SK-MEL-5 (cell line): ENCODE data around the gene CATSPER1. TPM values are rescaled to one million over a fixed set of nuclear protein-coding genes. Genes with fewer than 3 reads are reported as not detected.
"Not testable (repeated sequence)": the region's sequence is repeated elsewhere in the genome, so short reads cannot be mapped to it uniquely, and the experiment has no call there.

ENCODE experiments used
- DNase-seq: peaks from one replicate; pipeline ENCODE4 v3.0.0-alpha.2; 2016; ENCODE audit warnings: low read depth, low spot score
- in situ Hi-C: cut with HindIII; loops from 2 replicates; pipeline ENCODE4 v1.10.0; 2016; ENCODE audit warnings: low sequenced_read_pairs, high pct_unique_total_duplicates, low pct_unique_long_range_greater_than_20kb
- total RNA-seq: library from RNA; depleted of rRNA; stranded (reverse); fragments of >200 nt; shearing (Covaris generic); gene quantifications from 2 replicates; pipeline ENCODE4 v1.2.3, GENCODE V29; 2014

The CATSPER1 gene
- total RNA-seq, 1 experiment from 2014 or later = 0.05 TPM

DNA sequence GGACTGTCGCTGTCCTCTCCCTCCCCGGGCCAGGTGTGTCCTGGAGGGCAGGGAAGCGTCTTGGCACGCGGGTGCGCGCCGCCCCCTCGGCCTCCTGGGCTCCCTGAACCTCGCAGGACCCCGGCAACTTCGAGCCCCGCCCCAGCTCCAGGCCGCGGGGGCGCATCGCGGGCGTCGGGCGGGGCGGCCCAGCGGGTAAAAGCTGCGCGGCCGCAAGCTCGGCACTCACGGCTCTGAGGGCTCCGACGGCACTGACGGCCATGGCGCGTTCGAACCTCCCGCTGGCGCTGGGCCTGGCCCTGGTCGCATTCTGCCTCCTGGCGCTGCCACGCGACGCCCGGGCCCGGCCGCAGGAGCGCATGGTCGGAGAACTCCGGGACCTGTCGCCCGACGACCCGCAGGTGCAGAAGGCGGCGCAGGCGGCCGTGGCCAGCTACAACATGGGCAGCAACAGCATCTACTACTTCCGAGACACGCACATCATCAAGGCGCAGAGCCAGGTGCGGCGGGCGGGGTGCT is 14.4 kb downstream of the CATSPER1 start, which contains the start of gene CST6:
Gene CST6 (plus strand): TSS at position 224 of the 519 bp plus-strand sequence. CDS start 37 bp downstream, at position 261.
- DNase-seq = no peak
- in situ Hi-C loops = no loop called here

DNA sequence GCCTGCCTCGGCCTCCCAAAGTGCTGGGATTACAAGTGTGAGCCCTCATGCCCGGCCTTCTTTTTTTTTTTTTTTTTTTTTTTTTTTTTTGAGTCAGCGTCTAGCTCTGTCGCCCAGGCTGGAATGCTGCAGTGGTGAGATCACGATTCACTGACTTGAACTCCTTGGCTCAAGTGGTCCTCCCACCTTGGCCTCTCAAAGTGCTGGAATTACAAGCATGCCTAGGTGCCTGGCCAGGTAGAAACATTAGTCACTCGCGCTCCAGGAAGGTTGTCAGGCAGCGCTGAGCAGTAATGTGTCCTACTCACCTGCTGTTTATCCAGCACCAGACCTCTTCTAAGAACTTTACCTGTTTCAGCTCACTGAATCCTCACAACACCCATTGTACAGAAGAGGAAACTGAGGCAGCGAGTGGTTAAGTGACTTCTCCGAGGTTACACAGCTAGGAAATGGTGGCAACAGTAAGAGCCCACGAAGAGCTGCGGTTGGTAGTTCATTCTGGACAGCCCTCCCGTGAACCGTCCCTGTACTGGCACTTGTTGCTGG is 15.0 kb downstream of the CATSPER1 start:
- DNase-seq = no peak
- in situ Hi-C loops = no loop called here

DNA sequence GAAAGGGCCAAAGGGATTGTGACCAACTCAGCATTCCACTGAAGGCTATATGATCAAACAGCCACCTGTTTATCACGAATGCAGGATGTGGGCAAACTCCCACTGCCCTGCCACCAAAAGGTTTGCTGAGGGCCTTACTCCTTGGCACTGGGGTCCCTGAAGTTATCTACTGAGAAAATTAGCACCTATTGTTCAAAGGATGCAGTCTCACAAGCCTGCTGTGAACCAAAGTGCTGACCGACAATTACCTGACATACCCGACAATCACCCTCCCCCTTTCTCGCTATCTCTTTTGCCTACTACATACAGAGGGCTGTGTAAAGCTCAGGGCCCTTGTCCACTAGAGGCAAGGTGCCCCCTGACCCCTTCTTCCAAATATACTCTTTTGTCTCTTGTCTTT is 16.2 kb downstream of the CATSPER1 start:
- in situ Hi-C loops = not testable (repeated sequence)

DNA sequence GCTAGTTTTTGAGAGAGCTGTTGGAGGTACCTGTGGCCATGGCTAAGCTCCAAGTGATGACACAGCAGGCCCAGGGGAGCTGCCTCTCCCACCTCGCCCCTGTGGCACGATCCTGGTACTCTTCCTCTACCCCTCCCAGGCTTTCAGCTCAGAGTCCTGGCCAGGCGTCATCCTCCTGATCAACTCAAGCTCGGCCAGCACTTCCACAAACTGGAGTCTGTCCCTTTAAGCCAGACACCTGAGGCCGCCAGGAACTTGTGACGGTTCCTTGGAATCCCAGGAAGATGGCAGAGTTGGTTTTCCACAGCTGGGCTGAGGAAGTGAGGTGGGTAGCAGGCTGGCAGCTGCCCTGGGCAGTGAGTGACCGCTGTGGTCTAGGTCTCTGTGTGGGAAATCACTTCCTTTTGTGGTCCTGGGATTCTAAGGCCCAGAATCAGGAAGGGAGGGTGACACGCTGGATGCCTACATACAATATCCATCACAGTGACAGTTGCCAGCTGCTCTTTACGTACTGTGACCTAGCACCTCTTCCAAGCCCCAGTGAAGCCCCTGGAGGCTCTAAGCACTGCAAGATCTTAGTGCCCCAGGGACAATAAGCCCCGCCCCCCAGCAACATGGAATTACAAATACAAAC is 17.7 kb downstream of the CATSPER1 start:
- in situ Hi-C loops = no loop called here
- DNase-seq = no peak

More for the DNA sequence above, 16.2 kb downstream of the CATSPER1 start:
- DNase-seq = not testable (repeated sequence)

DNA sequence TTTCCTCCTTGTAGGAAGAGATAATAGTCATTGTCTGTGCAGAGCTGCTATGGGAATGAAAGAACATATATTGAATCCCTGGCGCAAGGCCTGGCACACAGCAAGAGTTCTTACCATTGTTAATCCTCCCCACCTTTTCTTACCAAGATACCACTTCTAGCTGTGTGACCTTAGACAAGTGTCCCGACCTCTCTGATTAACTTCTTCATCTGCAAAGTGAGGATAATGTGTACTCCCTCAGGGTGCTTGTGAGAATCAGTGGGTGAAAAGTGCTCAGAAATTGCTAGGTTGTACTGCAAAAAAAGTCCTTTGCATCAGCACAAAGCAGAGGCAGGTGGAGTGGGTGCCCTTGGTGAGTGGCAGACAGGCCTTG is 18.2 kb downstream of the CATSPER1 start:
- in situ Hi-C loops = no loop called here
- DNase-seq = no peak

DNA sequence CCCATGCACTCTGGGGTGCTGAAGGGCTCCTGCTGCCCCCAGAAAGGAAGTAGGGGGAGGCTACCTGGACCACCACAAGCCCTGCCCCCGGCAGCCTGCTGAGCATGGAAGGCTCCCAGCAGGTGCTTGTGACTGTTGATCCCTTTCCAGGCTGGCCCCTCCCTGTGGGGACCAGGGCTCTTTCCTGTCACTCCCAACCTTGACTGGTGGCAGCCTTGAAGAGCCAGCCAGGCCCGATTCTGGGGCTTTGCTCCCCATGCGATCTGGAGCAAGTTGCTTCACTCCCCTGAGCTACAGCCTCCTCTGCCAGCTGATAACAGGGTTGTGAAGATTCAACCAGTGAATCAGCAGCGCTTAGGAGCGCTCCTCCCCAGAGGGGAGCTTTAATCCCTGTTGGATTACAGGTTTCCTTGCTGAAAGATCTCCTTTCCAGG is 19.1 kb downstream of the CATSPER1 start:
- in situ Hi-C loops = no loop called here
- no peak for DNase-seq

DNA sequence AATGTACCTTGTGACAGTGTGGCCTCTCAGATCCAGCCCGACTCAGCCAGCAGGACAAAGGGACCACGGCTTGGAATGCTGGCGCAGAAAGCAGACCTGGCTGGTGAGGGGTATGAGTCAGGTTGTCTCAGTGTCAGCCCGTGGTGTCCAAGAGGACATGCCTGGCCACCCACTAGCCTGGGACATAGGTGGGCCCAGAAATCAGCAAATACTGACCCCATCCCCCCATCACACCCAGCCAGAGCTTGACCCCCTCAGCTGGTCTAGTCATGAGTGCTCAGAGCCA is 19.4 kb downstream of the CATSPER1 start:
- in situ Hi-C loops = no loop called here
- no peak for DNase-seq

DNA sequence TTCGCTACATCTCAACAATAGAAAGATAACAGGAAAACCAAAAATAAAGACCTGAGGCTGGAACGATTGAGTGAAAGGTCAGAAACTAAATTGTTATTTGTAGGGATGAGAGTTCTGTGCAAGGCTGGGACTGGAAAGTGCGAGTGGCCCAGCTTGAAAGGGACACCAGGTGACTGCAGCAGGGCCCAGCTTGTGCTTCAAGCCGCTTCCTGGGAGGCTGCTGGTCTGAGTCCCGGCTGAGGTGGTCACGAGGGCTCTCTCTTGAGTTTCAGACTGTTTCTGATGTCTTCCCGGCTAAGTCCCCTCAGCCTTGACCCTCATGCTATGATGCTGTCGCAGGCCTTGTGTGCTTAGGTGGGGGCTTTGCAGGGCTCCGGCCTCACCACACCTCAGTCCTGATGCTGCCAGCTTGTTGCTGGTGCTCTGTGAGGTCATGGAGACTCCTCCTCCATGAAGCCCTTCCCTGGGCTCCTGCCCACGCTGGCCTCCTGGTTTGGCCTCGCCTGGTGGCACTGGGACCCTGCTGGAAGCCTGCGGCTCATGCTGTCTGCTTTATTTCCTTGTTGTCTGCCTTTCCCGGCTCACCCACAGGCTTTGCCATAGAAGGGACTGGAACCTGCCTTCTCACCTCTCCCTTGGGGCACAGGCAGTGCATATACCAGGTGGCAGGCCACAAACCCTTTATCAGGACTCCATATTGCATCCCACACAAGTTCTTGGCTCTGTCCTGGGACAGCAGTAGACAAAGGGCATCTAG is 20.0 kb downstream of the CATSPER1 start:
- DNase-seq = no peak
- in situ Hi-C loops = no loop called here

DNA sequence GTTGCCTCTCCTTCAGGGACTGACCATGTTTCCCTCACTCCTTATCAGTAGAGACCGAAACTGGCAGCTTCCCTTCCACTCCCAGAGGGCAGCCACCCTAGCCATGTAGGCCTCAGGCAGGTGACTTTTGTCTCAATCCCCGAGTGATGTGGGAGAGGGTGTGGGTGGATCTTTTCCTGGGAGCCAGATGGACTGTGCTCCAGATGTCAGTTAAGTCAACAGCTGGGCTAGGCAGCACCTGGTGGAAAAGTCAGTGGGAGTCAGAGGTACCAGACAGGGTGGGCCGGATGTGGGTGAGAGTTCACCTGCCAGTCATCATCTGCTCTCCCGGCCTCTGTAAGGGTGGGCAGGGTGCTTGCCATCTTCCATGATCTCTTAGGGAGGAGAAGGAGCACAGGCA is 22.1 kb downstream of the CATSPER1 start:
- no peak for DNase-seq
- in situ Hi-C loops = no loop called here

DNA sequence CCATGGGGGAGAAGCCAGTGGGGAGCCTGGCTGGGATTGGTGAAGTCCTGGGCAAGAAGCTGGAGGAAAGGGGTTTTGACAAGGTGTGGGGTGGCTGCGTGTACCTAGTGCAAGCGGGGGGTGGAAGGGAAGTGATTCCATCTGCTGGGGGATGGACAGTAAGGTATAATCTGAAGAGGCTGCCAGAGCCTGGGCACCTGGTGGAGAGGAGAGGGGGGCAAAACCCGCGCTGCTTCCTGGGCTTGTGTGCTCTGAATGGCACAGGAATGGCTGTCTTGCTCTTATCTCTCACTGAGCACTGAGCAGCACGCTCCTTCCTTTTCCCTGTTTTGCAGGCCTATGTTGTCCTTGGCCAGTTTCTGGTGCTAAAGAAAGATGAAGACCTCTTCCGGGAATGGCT is 23.0 kb downstream of the CATSPER1 start:
- in situ Hi-C loops = no loop called here
- DNase-seq = no peak

DNA sequence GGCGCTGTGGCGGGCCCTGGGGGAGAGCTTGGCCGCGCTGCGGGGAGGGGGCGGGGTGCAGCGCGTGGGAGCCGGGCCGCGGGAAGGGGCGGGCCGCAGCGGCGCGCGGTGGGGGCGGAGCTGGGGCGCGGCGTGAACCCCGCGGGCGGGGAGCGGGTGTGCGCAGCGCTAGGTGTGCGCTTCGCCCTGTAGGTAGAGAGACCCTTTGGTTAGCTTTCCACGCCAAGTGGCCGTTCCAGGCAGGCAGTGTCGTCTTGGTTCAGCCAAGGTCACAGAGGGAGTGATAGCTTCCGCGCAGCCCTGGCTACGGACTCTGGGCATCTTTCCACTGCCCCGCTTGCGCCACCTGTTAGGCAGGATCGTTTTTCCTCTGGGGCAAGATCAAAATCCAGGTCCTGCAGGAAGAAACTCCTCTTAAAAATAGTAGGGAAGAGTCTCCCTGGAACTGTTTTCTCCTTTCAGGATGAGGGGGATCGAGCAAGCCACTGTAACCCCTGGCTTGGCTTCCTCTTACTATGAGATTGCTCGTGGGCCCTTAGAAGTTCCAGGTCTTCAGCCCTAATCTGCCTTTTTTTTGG is 23.5 kb downstream of the CATSPER1 start:
- in situ Hi-C loops = no loop called here
- DNase-seq = peak; percentile 29

DNA sequence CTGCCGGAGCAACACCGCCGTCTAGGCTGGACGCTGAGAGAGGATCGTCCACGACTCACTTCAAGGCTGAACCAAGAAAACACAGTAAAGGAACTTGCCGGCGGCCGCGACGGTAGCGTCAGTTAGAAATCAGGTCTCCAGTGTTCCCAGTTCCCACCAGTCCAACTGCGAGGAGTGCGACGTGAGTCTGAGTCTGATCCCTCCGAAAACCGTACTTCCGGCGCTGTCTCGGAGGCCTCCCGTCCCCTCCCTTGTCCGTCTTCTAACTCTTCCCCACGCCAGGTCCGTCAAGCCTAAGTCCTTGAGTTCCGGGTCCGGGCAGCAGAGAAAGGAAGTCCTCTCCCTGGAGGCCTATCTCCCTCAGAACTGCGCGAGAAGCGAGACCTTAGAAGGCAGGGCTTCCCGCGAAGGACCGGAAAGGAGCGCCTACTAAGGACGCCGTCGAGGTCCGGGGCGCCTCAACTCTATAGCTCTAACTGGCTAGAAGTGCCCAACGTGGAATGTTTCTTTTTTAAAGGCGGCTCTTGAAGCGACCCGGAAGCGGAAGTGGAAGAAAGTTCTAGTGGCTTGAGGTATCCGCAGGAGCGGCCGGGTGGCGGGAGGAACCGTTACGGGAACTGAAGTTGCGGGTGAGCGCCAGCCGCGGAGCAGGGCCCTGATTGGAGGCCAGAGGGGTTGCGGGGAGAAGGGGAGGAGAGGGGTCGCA is 24.2 kb downstream of the CATSPER1 start, which contains the start of the genes BANF1 and EIF1AD:
Gene BANF1 (plus strand): TSS at position 562 of the 706 bp plus-strand sequence. CDS start 748 bp downstream, outside the sequence.
Gene EIF1AD (minus strand): TSS at position 216 of the 706 bp plus-strand sequence. CDS start 1,768 bp downstream, outside the sequence.
- peak; percentile 94 for DNase-seq
- in situ Hi-C loops = no loop called here

DNA sequence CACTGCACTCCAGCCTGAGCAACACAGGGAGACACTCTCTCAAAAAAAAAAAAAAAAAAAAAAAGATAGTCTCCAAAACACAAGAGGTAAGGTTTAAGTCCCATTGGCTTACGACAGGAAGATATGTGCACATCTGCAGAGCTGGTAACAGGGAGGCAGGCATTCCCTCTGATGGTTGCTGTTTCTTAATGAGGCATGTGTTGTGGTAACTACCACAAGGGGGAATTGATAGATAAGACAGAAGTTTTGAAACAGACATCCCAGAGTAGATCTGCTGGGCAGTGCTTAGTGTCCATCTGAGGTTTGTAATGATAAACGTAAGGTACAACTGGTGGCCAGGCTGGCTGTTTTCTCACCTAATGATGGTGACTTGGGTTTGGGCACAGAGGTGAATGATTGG is 29.0 kb downstream of the CATSPER1 start:
- in situ Hi-C loops = no loop called here
- DNase-seq = no peak

DNA sequence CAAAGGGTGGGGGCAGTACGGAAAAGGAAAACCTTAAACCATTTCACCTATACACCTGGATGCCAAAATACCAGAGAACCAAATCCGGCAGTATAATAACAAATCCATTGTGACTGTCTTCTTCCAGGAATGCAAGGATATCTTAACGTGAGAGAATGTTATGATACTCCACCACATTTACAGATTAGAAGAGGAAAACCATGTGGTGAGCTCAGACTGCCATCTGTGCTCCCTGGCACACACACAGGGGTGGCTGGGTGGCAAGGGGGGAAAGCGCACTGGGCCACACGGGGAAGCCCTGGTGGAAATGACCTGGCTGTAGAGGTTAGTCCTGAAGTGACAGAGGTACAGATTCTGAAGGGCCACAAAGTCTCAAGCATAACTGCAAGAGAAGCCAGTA is 34.2 kb downstream of the CATSPER1 start:
- in situ Hi-C loops = no loop called here
- DNase-seq = no peak

DNA sequence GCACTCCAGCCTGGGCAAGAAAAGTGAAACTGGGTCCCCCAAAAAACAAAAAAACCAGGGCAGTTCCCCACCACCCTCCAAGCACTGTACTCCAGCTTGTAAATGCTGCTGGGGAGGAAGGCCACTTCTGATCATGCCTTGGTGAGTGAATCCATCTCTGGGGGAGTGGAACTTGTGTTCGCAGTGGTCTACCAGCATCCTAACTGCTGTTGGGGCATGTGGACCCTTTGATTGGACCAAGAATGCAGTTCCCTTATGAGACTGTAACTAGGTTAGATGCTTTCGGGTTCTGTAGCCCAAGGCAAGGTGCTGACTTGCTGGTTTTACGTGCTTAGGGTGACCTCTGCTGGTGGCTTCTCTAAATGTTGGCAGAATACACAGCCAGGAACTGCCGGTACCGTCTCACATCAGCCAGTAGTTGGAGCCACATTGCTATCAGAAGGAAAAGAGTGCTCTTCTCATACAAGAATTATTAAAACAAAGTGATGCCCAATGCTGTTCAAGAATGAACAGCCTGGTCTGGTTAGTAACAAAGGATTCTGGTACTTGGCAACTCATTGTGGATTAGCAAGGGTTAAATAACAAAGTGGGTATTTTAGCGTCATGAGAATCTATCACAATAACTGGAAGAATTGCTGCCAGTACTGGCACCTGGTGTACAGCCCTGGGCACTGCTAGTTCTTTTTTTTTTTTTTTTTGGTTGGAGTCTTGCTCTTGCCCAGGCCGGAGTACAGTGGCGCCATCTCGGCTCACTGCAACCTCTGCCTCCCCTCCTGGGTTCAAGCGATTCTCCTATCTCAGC is 37.3 kb downstream of the CATSPER1 start:
- in situ Hi-C loops = no loop called here
- DNase-seq = peak; percentile 94

DNA sequence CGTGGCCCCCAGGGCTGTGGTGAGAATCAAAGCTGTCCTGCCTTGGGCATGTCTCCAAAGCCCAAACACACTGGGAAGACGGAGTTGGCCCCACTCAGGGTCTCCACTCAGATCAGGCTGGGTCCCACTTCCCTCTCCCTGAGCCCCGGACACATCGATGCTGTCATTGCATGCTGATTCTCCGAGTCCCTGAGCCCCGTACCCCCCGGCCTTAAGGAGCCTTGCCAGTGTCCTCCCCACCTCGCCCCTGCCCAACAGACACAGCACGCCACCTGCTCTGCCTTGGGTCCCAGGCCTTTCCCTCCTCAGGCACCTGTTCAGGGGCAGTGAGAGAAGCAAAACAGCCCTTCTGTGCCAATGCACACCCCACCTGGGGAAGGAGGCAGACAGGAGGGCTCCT is 38.9 kb downstream of the CATSPER1 start:
- in situ Hi-C loops = no loop called here
- DNase-seq = no peak

DNA sequence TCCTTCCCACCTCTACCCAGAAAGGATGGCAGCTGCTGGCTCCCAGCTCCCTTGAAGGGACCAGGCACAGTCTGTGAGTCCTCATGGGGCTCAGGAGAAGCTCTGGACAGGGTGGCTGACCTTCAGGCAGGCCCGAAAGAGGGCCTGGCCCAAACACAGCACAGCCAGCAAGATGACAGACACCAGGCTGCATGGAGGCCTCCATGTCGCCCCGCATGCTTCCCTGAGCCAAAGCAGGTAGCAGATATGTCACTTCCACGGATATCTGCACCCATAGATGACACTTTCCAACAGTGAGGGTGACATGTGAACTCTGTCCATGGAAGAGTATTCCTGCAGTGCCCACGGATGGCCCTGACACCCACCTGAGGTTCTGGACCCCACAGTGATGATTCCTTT is 42.7 kb downstream of the CATSPER1 start:
- in situ Hi-C loops = no loop called here

More for the DNA sequence above, 42.7 kb downstream of the CATSPER1 start:
- no peak for DNase-seq
